CD4-positive, alpha-beta memory T cell (primary cell): ENCODE measurements around the gene HOXD11. TPM values are rescaled to one million over a fixed set of nuclear protein-coding genes. Genes with fewer than 3 reads are reported as not detected.

Experiments used
- CTCF ChIA-PET: fragments of 350-600 bp; sonication (Branson Sonifier 250); formaldehyde crosslinking; loops from one replicate; lab custom pipeline; 2021; ENCODE audit warnings: inconsistent platforms; ENCODE audit not compliant: partially characterized antibody; lab: Charles Lee
- POLR2A ChIA-PET: fragments of 350-600 bp; sonication (Branson Sonifier 250); formaldehyde crosslinking; loops from one replicate; lab custom pipeline; 2021; ENCODE audit not compliant: partially characterized antibody; lab: Charles Lee
- DNase-seq, 5 donors: peaks; one replicate each; pipeline versions ENCODE4 v3.0.0 to v3.0.0-alpha.2; 2020 to 2022; ENCODE audit warnings: mixed read lengths in 1 of 5
- H3K27ac ChIP-seq: one replicate; pipeline ENCODE4 v1.7.0; 2013; ENCODE audit warnings: low read depth, low read length
- H3K27me3 ChIP-seq: 2 replicates; pipeline ENCODE4 v1.7.0; 2013; ENCODE audit warnings: mild to moderate bottlenecking, low read length, moderate library complexity; ENCODE audit not compliant: insufficient read depth
- H3K36me3 ChIP-seq: 2 replicates; pipeline ENCODE4 v1.7.0; 2013; ENCODE audit warnings: mild to moderate bottlenecking, low read length, moderate library complexity; ENCODE audit not compliant: insufficient read depth
- H3K4me1 ChIP-seq: 2 replicates; pipeline ENCODE4 v1.7.0; 2013; ENCODE audit warnings: mild to moderate bottlenecking, low read length, moderate library complexity; ENCODE audit not compliant: insufficient read depth
- H3K4me3 ChIP-seq, 2 donors: one replicate each; pipeline ENCODE4 v1.7.0; 2013; ENCODE audit warnings: low read length in 2 of 2, mild to moderate bottlenecking in 1 of 2
- H3K9me3 ChIP-seq, 2 donors: one replicate each; pipeline ENCODE4 v1.7.0; 2013; ENCODE audit warnings: low read length in 2 of 2, control low read depth in 1 of 2; ENCODE audit not compliant: control insufficient read depth in 1 of 2
- H3K27ac Mint-ChIP-seq, 7 donors: one replicate each; pipeline ENCODE4 v1.8.0; 2020 to 2021; ENCODE audit warnings: mixed read lengths in 7 of 7, mild to moderate bottlenecking in 6 of 7, inconsistent platforms in 3 of 7, moderate library complexity in 3 of 7
- H3K27me3 Mint-ChIP-seq, 2 donors: one replicate each; pipeline ENCODE4 v1.8.0; 2020 to 2021; ENCODE audit warnings: mixed read lengths in 2 of 2
- H3K36me3 Mint-ChIP-seq, 2 donors: one replicate each; pipeline ENCODE4 v1.8.0; 2020 to 2021; ENCODE audit warnings: mixed read lengths in 2 of 2, inconsistent platforms in 1 of 2, mild to moderate bottlenecking in 1 of 2
- H3K4me1 Mint-ChIP-seq, 4 donors: one replicate each; pipeline ENCODE4 v1.8.0; 2020 to 2021; ENCODE audit warnings: mixed read lengths in 4 of 4, mild to moderate bottlenecking in 1 of 4
- H3K4me3 Mint-ChIP-seq, 8 donors: one replicate each; pipeline ENCODE4 v1.8.0; 2020 to 2021; ENCODE audit warnings: mixed read lengths in 8 of 8, mild to moderate bottlenecking in 7 of 8, moderate library complexity in 6 of 8, inconsistent platforms in 3 of 8
- H3K9me3 Mint-ChIP-seq, 8 donors: one replicate each; pipeline ENCODE4 v1.8.0; 2020 to 2021; ENCODE audit warnings: mixed read lengths in 8 of 8, mild to moderate bottlenecking in 5 of 8, inconsistent platforms in 3 of 8, moderate library complexity in 1 of 8
- intact Hi-C: fragments of 100-400 bp; cut with micrococcal nuclease; formaldehyde crosslinking; loops from one replicate; pipeline ENCODE4 v1.15.1; 2023
- polyA plus RNA-seq, 2 donors: library from polyadenylated mRNA; unstranded; fragments of 300-500 nt; fragmentation: Illumina TruSeq; gene quantifications; one replicate each; pipeline ENCODE4 v1.2.3, GENCODE V29; 2021
- total RNA-seq, 2 experiments: library from RNA; stranded (reverse); gene quantifications; one replicate each; pipeline ENCODE4 v1.2.3, GENCODE V29; 2021

The HOXD11 gene
- total and polyA plus RNA-seq, 4 experiments from 2014 or later, result not detected

- Histone ChIP-seq H3K36me3 (no peaks in the 10 kb centered on the region), H3K4me3 (no peak overlapping the region), H3K27ac (no peak overlapping the region), H3K27me3 (peaks cover 78% of the 10 kb centered on the region), H3K4me1 (peaks cover 38% of the 10 kb centered on the region), H3K9me3 (no peaks in the 10 kb centered on the region)
- Mint-ChIP-seq H3K27ac (peak overlapping the region in 2 of 7 donors; percentile 31 to 89), H3K9me3 (peaks cover 0 to 40% (median 10%) of the 10 kb centered on the region in 8 donors), H3K36me3 (peaks cover 0 to 4% of the 10 kb centered on the region in 2 donors), H3K4me1 (peaks cover 10 to 45% (median 27%) of the 10 kb centered on the region in 4 donors), H3K27me3 (peaks cover 61 to 63% of the 10 kb centered on the region in 2 donors), H3K4me3 (peak overlapping the region in 2 of 8 donors; percentile 7 to 17)
- ChIA-PET POLR2A (interaction anchor here (0.9 to 2.2 kb wide), 2 partner anchors 328 to 1022 kb away, joined by 3 to 12 read pairs; no protein-coding TSS in a partner anchor), CTCF (interaction anchor here (0.6 to 4.3 kb wide), 37 partner anchors 9 to 1636 kb away, joined by 3 to 127 read pairs (median 4); no protein-coding TSS in a partner anchor)
- peak; percentile 56 to 64 (median 58) for DNase-seq
- intact Hi-C loops, result loop anchor here (1.0 to 5.0 kb wide), 7 partner anchors 328 to 1290 kb away; no protein-coding TSS in a partner anchor
Observed at GRCh38 chr2:176126929-176127773, 20.1 kb downstream of the HOXD11 start.

DNA sequence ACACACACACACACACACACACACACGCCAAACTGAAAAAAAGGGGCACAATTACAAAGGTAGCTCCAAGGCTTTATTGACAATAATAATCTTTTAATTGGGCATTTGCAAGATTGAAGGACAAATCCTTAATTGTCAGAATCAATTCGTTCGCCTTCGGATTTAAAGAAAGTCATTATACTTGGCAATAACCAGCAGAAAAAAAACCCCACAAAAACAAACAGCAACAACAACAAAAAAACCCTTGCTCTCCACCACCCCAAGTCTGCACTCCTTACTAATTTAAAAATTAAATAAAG, 20.6 kb downstream of the HOXD11 start:
- Histone ChIP-seq H3K4me3 (no peak overlapping the region), H3K27me3 (peaks cover 79% of the 10 kb centered on the region), H3K9me3 (no peaks in the 10 kb centered on the region), H3K4me1 (peaks cover 37% of the 10 kb centered on the region), H3K36me3 (no peaks in the 10 kb centered on the region), H3K27ac (no peak overlapping the region)
- H3K27me3 Mint-ChIP-seq, result peaks cover 63 to 64% of the 10 kb centered on the region in 2 donors
- CTCF ChIA-PET, result interaction anchor here (0.6 to 4.3 kb wide), 28 partner anchors 8 to 1636 kb away, joined by 3 to 127 read pairs (median 5); no protein-coding TSS in a partner anchor
- H3K4me1 Mint-ChIP-seq, result peaks cover 14 to 47% (median 29%) of the 10 kb centered on the region in 4 donors
- H3K27ac Mint-ChIP-seq, result peak overlapping the region in 3 of 7 donors; percentile 6 to 89 (median 25)
- POLR2A ChIA-PET, result interaction anchor here (2.2 kb wide), 1 partner anchor 327 kb away, joined by 12 read pairs; no protein-coding TSS in a partner anchor
- peaks cover 0 to 44% (median 11%) of the 10 kb centered on the region in 8 donors for H3K9me3 Mint-ChIP-seq
- peaks cover 0 to 5% of the 10 kb centered on the region in 2 donors for H3K36me3 Mint-ChIP-seq
- peak overlapping the region in 2 of 8 donors; percentile 63 to 68 for H3K4me3 Mint-ChIP-seq
- intact Hi-C loops, result loop anchor here (1.0 to 5.0 kb wide), 7 partner anchors 328 to 1289 kb away; no protein-coding TSS in a partner anchor
- DNase-seq, result no peak

- DNase-seq, result no peak
- H3K4me3 ChIP-seq, result no peak overlapping the region
- intact Hi-C loops, result loop anchor here (5.0 kb wide), 1 partner anchor 1034 kb away; no protein-coding TSS in a partner anchor
- Mint-ChIP-seq H3K36me3 (peaks cover 0 to 5% of the 10 kb centered on the region in 2 donors), H3K4me3 (peak overlapping the region; percentile 48 to 82 (median 66)), H3K27me3 (peaks cover 67 to 70% of the 10 kb centered on the region in 2 donors), H3K27ac (peak overlapping the region in 6 of 7 donors; percentile 26 to 89 (median 68)), H3K9me3 (peaks cover 0 to 46% (median 13%) of the 10 kb centered on the region in 8 donors), H3K4me1 (peaks cover 14 to 49% (median 31%) of the 10 kb centered on the region in 4 donors)
- ChIA-PET CTCF (interaction anchor here (0.6 to 4.3 kb wide), 14 partner anchors 8 to 1428 kb away, joined by 3 to 127 read pairs (median 6); no protein-coding TSS in a partner anchor), POLR2A (no interaction called here)
- H3K27me3 ChIP-seq, result peaks cover 85% of the 10 kb centered on the region
- no peaks in the 10 kb centered on the region for H3K9me3 ChIP-seq
- H3K4me1 ChIP-seq, result peaks cover 34% of the 10 kb centered on the region
- no peaks in the 10 kb centered on the region for H3K36me3 ChIP-seq
- no peak overlapping the region for H3K27ac ChIP-seq
Observed at GRCh38 chr2:176128172-176128981, 21.3 kb downstream of the HOXD11 start.

- Mint-ChIP-seq H3K36me3 (peaks cover 0 to 3% of the 10 kb centered on the region in 2 donors), H3K27me3 (peaks cover 68 to 71% of the 10 kb centered on the region in 2 donors), H3K27ac (peak within 1 kb of the TSS in 5 of 7 donors; percentile 42 to 89 (median 87)), H3K4me1 (peaks cover 14 to 42% (median 27%) of the 10 kb centered on the region in 4 donors), H3K4me3 (peak within 1 kb of the TSS; percentile 48 to 82 (median 70)), H3K9me3 (peaks cover 0 to 39% (median 13%) of the 10 kb centered on the region in 8 donors)
- ChIA-PET POLR2A (no interaction called here), CTCF (interaction anchor here (3.6 to 4.3 kb wide), 3 partner anchors 325 to 1020 kb away, joined by 30 to 127 read pairs (median 72); no protein-coding TSS in a partner anchor)
- H3K9me3 ChIP-seq, result no peaks in the 10 kb centered on the region
- H3K27ac ChIP-seq, result no peak within 1 kb of the TSS
- peaks cover 34% of the 10 kb centered on the region for H3K4me1 ChIP-seq
- H3K4me3 ChIP-seq, result no peak within 1 kb of the TSS
- DNase-seq, result no peak
- H3K36me3 ChIP-seq, result no peaks in the 10 kb centered on the region
- intact Hi-C loops, result loop anchor here (5.0 kb wide), 1 partner anchor 1033 kb away; no protein-coding TSS in a partner anchor
- H3K27me3 ChIP-seq, result peaks cover 84% of the 10 kb centered on the region
Observed at GRCh38 chr2:176128982-176129796, 22.1 kb downstream of the HOXD11 start, which contains the start of gene HOXD8. HOXD8 (plus strand) TSS chr2:176129705; CDS start chr2:176130367, 662 bp downstream.

GRCh38 chr2:176129813-176130146, 22.7 kb downstream of the HOXD11 start:
- peaks cover 0 to 3% of the 10 kb centered on the region in 2 donors for H3K36me3 Mint-ChIP-seq
- CTCF ChIA-PET, result interaction anchor here (1.3 to 4.4 kb wide), 5 partner anchors 318 to 1019 kb away, joined by 3 to 127 read pairs (median 30); no protein-coding TSS in a partner anchor
- intact Hi-C loops, result loop anchor here (5.0 kb wide), 2 partner anchors 127 to 1033 kb away; partner anchors contain the start of gene LNPK
- H3K36me3 ChIP-seq, result no peaks in the 10 kb centered on the region
- H3K27me3 Mint-ChIP-seq, result peaks cover 68 to 70% of the 10 kb centered on the region in 2 donors
- POLR2A ChIA-PET, result no interaction called here
- peaks cover 14 to 42% (median 27%) of the 10 kb centered on the region in 4 donors for H3K4me1 Mint-ChIP-seq
- no peak overlapping the region for H3K27ac Mint-ChIP-seq
- H3K9me3 ChIP-seq, result no peaks in the 10 kb centered on the region
- peaks cover 0 to 39% (median 13%) of the 10 kb centered on the region in 8 donors for H3K9me3 Mint-ChIP-seq
- no peak overlapping the region for H3K4me3 ChIP-seq
- peaks cover 84% of the 10 kb centered on the region for H3K27me3 ChIP-seq
- DNase-seq, result no peak
- peak overlapping the region in 6 of 8 donors; percentile 17 to 67 (median 51) for H3K4me3 Mint-ChIP-seq
- H3K4me1 ChIP-seq, result peaks cover 34% of the 10 kb centered on the region
- H3K27ac ChIP-seq, result no peak overlapping the region
